GM23338 (cell line): Measurements from ENCODE around the gene GLTP.

Experiments
- EZH2 ChIP-seq: fragments of 200-600 bp; sonication (generic); IDR thresholded peaks from one replicate; pipeline ENCODE4 v1.8.0; 2017; ENCODE audit warnings: antibody characterized with exemption, mild to moderate bottlenecking, low read depth; ENCODE audit not compliant: unreplicated experiment
- EZH2phosphoT487 ChIP-seq: fragments of 200-600 bp; sonication (generic); IDR thresholded peaks from one replicate; pipeline ENCODE4 v1.8.1; 2018; ENCODE audit warnings: antibody characterized with exemption; ENCODE audit not compliant: unreplicated experiment
- JUNB ChIP-seq: IDR thresholded peaks from one replicate; pipeline ENCODE4 v1.6.1; 2016; ENCODE audit warnings: antibody characterized with exemption; ENCODE audit not compliant: unreplicated experiment
- POLR2AphosphoS5 ChIP-seq: IDR thresholded peaks from 2 replicates; pipeline ENCODE4 v1.6.1; 2016; ENCODE audit warnings: antibody characterized with exemption, low read depth
- ZNF114 ChIP-seq: fragments of 250-450 bp; sonication (Bioruptor Pico); IDR thresholded peaks from 2 replicates; pipeline ENCODE4 v1.5.0; 2020; ENCODE audit warnings: mild to moderate bottlenecking, moderate library complexity
- ZNF331 ChIP-seq: fragments of 250-450 bp; sonication (Bioruptor Pico); IDR thresholded peaks from 2 replicates; pipeline ENCODE4 v1.5.0; 2020; ENCODE audit warnings: low read depth, mild to moderate bottlenecking, moderate library complexity
- TF ChIP-seq, protein P1 (sequence below), 2 experiments: fragments of 200-600 bp in 1 of 2; sonication (generic) in 1 of 2; conservative IDR thresholded peaks; 2 replicates each; pipeline versions ENCODE4 v1.5.1 to v1.6.1; 2016 to 2017; ENCODE audit warnings: antibody characterized with exemption in 2 of 2, low read depth in 2 of 2, mild to moderate bottlenecking in 2 of 2, moderate library complexity in 1 of 2
- TF ChIP-seq, protein P2 (sequence below): fragments of 250-450 bp; sonication (Bioruptor Pico); IDR thresholded peaks from 2 replicates; pipeline ENCODE4 v1.5.0; 2020; ENCODE audit warnings: mild to moderate bottlenecking, moderate library complexity
- TF ChIP-seq, protein P3 (sequence below): IDR thresholded peaks from one replicate; pipeline ENCODE4 v1.6.1; 2018; ENCODE audit warnings: antibody characterized with exemption; ENCODE audit not compliant: unreplicated experiment

DNA sequence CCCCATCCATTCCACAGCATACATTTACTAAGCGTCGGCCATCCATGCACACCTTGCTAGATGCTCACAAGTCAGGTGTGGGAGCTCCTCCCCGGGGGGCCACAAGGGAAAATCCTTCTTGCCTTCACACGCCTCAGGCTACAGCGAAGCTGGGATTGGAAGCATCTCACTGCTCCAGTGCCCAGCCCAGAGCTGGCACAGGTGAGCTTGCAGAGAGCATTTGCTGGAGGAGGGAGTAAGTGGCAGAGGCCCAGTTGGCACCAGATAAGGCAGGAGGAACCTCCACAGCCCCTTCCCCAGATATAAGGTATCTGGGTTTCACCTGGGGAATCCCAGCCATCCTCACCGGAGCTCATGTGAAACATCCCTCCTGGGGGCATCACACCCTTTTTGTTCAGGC, 49.0 kb downstream of the GLTP start:
- TF ChIP-seq, protein P1, sequence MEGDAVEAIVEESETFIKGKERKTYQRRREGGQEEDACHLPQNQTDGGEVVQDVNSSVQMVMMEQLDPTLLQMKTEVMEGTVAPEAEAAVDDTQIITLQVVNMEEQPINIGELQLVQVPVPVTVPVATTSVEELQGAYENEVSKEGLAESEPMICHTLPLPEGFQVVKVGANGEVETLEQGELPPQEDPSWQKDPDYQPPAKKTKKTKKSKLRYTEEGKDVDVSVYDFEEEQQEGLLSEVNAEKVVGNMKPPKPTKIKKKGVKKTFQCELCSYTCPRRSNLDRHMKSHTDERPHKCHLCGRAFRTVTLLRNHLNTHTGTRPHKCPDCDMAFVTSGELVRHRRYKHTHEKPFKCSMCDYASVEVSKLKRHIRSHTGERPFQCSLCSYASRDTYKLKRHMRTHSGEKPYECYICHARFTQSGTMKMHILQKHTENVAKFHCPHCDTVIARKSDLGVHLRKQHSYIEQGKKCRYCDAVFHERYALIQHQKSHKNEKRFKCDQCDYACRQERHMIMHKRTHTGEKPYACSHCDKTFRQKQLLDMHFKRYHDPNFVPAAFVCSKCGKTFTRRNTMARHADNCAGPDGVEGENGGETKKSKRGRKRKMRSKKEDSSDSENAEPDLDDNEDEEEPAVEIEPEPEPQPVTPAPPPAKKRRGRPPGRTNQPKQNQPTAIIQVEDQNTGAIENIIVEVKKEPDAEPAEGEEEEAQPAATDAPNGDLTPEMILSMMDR (conservative IDR thresholded peaks at IDR 0.05; ENCODE audit: low read depth in 2 of 2), result no peak
- no peak for TF ChIP-seq POLR2AphosphoS5
- TF ChIP-seq JUNB, result no peak
- TF ChIP-seq, protein P2, sequence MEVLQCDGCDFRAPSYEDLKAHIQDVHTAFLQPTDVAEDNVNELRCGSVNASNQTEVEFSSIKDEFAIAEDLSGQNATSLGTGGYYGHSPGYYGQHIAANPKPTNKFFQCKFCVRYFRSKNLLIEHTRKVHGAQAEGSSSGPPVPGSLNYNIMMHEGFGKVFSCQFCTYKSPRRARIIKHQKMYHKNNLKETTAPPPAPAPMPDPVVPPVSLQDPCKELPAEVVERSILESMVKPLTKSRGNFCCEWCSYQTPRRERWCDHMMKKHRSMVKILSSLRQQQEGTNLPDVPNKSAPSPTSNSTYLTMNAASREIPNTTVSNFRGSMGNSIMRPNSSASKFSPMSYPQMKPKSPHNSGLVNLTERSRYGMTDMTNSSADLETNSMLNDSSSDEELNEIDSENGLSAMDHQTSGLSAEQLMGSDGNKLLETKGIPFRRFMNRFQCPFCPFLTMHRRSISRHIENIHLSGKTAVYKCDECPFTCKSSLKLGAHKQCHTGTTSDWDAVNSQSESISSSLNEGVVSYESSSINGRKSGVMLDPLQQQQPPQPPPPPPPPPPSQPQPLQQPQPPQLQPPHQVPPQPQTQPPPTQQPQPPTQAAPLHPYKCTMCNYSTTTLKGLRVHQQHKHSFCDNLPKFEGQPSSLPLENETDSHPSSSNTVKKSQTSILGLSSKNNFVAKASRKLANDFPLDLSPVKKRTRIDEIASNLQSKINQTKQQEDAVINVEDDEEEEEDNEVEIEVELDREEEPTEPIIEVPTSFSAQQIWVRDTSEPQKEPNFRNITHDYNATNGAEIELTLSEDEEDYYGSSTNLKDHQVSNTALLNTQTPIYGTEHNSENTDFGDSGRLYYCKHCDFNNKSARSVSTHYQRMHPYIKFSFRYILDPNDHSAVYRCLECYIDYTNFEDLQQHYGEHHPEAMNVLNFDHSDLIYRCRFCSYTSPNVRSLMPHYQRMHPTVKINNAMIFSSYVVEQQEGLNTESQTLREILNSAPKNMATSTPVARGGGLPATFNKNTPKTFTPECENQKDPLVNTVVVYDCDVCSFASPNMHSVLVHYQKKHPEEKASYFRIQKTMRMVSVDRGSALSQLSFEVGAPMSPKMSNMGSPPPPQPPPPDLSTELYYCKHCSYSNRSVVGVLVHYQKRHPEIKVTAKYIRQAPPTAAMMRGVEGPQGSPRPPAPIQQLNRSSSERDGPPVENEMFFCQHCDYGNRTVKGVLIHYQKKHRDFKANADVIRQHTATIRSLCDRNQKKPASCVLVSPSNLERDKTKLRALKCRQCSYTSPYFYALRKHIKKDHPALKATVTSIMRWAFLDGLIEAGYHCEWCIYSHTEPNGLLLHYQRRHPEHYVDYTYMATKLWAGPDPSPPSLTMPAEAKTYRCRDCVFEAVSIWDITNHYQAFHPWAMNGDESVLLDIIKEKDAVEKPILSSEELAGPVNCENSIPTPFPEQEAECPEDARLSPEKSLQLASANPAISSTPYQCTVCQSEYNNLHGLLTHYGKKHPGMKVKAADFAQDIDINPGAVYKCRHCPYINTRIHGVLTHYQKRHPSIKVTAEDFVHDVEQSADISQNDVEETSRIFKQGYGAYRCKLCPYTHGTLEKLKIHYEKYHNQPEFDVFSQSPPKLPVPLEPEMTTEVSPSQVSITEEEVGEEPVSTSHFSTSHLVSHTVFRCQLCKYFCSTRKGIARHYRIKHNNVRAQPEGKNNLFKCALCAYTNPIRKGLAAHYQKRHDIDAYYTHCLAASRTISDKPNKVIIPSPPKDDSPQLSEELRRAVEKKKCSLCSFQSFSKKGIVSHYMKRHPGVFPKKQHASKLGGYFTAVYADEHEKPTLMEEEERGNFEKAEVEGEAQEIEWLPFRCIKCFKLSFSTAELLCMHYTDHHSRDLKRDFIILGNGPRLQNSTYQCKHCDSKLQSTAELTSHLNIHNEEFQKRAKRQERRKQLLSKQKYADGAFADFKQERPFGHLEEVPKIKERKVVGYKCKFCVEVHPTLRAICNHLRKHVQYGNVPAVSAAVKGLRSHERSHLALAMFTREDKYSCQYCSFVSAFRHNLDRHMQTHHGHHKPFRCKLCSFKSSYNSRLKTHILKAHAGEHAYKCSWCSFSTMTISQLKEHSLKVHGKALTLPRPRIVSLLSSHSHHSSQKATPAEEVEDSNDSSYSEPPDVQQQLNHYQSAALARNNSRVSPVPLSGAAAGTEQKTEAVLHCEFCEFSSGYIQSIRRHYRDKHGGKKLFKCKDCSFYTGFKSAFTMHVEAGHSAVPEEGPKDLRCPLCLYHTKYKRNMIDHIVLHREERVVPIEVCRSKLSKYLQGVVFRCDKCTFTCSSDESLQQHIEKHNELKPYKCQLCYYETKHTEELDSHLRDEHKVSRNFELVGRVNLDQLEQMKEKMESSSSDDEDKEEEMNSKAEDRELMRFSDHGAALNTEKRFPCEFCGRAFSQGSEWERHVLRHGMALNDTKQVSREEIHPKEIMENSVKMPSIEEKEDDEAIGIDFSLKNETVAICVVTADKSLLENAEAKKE (CRISPR knock-in tag), result no peak
- no peak for TF ChIP-seq EZH2phosphoT487
- TF ChIP-seq ZNF331 (CRISPR knock-in tag), result no peak
- TF ChIP-seq, protein P3, sequence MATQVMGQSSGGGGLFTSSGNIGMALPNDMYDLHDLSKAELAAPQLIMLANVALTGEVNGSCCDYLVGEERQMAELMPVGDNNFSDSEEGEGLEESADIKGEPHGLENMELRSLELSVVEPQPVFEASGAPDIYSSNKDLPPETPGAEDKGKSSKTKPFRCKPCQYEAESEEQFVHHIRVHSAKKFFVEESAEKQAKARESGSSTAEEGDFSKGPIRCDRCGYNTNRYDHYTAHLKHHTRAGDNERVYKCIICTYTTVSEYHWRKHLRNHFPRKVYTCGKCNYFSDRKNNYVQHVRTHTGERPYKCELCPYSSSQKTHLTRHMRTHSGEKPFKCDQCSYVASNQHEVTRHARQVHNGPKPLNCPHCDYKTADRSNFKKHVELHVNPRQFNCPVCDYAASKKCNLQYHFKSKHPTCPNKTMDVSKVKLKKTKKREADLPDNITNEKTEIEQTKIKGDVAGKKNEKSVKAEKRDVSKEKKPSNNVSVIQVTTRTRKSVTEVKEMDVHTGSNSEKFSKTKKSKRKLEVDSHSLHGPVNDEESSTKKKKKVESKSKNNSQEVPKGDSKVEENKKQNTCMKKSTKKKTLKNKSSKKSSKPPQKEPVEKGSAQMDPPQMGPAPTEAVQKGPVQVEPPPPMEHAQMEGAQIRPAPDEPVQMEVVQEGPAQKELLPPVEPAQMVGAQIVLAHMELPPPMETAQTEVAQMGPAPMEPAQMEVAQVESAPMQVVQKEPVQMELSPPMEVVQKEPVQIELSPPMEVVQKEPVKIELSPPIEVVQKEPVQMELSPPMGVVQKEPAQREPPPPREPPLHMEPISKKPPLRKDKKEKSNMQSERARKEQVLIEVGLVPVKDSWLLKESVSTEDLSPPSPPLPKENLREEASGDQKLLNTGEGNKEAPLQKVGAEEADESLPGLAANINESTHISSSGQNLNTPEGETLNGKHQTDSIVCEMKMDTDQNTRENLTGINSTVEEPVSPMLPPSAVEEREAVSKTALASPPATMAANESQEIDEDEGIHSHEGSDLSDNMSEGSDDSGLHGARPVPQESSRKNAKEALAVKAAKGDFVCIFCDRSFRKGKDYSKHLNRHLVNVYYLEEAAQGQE, result no peak
- no peak for TF ChIP-seq EZH2
- no peak for TF ChIP-seq ZNF114
